GM06990 (cell line): Measurements from ENCODE around the gene RHOBTB3.
"Not testable (repeated sequence)": the region's sequence is repeated elsewhere in the genome, so short reads cannot be mapped to it uniquely, and the experiment has no call there.

Experiments used
- DNase-seq: peaks from one replicate; pipeline ENCODE4 v3.0.0-alpha.2; 2011; ENCODE audit not compliant: insufficient read length; ENCODE audit errors: extremely low read depth
- H3K27me3 ChIP-seq: replicated peaks from 2 replicates; pipeline ENCODE4 v1.6.0; 2011; ENCODE audit warnings: low read length; ENCODE audit not compliant: control insufficient read depth, insufficient read depth
- H3K36me3 ChIP-seq: 2 replicates; pipeline ENCODE4 v1.5.1; 2011; ENCODE audit warnings: low read length; ENCODE audit not compliant: control insufficient read depth, insufficient read depth
- H3K4me3 ChIP-seq: replicated peaks from 2 replicates; pipeline ENCODE4 v1.5.1; 2011; ENCODE audit warnings: low read depth, mild to moderate bottlenecking, control low read depth, low read length
- CTCF ChIP-seq: IDR thresholded peaks from 2 replicates; pipeline ENCODE4 v1.5.1; 2011; ENCODE audit warnings: low read length, control low read depth, mild to moderate bottlenecking, inconsistent platforms; ENCODE audit not compliant: insufficient read depth, poor library complexity, severe bottlenecking

RHOBTB3 gene

GRCh38 chr5:95707055-95707454 is 24.1 kb upstream of the RHOBTB3 start:
- DNase-seq, result no peak
- H3K27me3 ChIP-seq, result no peaks in the 10 kb centered on the region
- no peak overlapping the region for H3K4me3 ChIP-seq
- no peaks in the 10 kb centered on the region for H3K36me3 ChIP-seq
- TF ChIP-seq CTCF, result no peak

- DNase-seq, H3K27me3 ChIP-seq, H3K36me3 ChIP-seq, H3K4me3 ChIP-seq: not testable (repeated sequence)
Measured at GRCh38 chr5:95707534-95708188, 23.5 kb upstream of the RHOBTB3 start.

- Histone ChIP-seq H3K36me3 (no peaks in the 10 kb centered on the region), H3K27me3 (no peaks in the 10 kb centered on the region), H3K4me3 (no peak overlapping the region)
- no peak for TF ChIP-seq CTCF
- DNase-seq, result no peak
Measured at GRCh38 chr5:95708876-95709275, 22.3 kb upstream of the RHOBTB3 start.

GRCh38 chr5:95709967-95710650 is 21.0 kb upstream of the RHOBTB3 start:
- H3K36me3 ChIP-seq, result no peaks in the 10 kb centered on the region
- no peak for TF ChIP-seq CTCF
- H3K4me3 ChIP-seq, result no peak overlapping the region
- DNase-seq, result no peak
- H3K27me3 ChIP-seq, result no peaks in the 10 kb centered on the region

- not testable (repeated sequence) for H3K36me3 ChIP-seq, DNase-seq, H3K4me3 ChIP-seq, H3K27me3 ChIP-seq
Measured at GRCh38 chr5:95710651-95711500, 20.3 kb upstream of the RHOBTB3 start.

- no peak for DNase-seq
- no peak overlapping the region for H3K4me3 ChIP-seq
- H3K27me3 ChIP-seq, result no peaks in the 10 kb centered on the region
- no peaks in the 10 kb centered on the region for H3K36me3 ChIP-seq
- TF ChIP-seq CTCF, result no peak
Measured at GRCh38 chr5:95711501-95712346, 19.4 kb upstream of the RHOBTB3 start.
